Measurements from ENCODE around the gene SLC35E1. TPM values are rescaled to one million over a fixed set of nuclear protein-coding genes. Genes with fewer than 3 reads are reported as not detected.

SLC35E1 gene
- total RNA-seq, 1 donor from 2014 or later: 24.7 TPM

DNA sequence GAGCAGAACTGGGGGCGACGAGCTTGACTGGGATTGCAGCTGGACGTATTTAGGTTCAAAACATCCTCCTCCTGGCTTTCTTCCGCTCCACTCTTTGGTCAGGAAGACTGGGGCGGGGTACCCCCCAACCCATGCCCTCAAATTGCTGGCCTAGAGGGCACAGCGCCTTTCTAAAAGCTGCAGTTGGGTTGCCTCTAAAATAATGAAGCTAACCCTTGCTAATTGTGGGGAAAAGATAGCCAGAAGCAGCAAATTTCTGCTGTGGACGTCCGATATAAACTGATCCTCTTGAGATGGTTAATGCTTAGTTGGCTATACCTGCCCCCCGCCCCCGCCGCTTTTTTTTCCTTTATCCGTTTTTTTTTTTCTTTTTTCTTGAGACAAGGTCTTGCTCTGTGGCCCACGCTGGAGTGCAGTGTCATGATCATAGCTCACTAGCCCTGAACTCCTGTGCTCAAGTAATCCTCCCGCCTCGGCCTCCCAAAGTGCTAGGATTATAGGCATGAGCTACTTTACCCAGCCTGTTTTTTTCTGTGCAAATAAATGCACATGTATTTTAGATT is 29.2 kb downstream of the SLC35E1 start:
- DNase-seq (ENCODE audit: low read depth): peak; percentile 10
- TF ChIP-seq CTCF (IDR thresholded peaks at IDR 0.05; ENCODE audit: insufficient read depth, low read length, severe bottlenecking): no peak
- peak overlapping the region; percentile 81 for H3K4me3 ChIP-seq (ENCODE audit: low read depth, low read length)

GRCh38 chr19:16542045-16542909 is 29.9 kb downstream of the SLC35E1 start, which contains the start of gene CHERP:
Gene CHERP, minus strand, starts transcription at chr19:16542437. Its CDS starts 59 bp downstream, at chr19:16542378.
- no peak for FAIRE-seq
- H3K4me3 ChIP-seq (ENCODE audit: low read depth, low read length): peak within 1 kb of the TSS; percentile 81
- DNase-seq (ENCODE audit: low read depth): peak; percentile 79
- TF ChIP-seq CTCF (IDR thresholded peaks at IDR 0.05; ENCODE audit: insufficient read depth, low read length, severe bottlenecking): no peak
- H3K36me3 ChIP-seq (ENCODE audit: control insufficient read depth, insufficient read depth, low read length): peaks cover 8% of the 10 kb centered on the region
- H3K27me3 ChIP-seq (ENCODE audit: control insufficient read depth, insufficient read depth, low read length): no peaks in the 10 kb centered on the region

More for the DNA sequence above, 29.2 kb downstream of the SLC35E1 start:
- FAIRE-seq: no peak
- Histone ChIP-seq H3K27me3 (ENCODE audit: control insufficient read depth, insufficient read depth, low read length) (no peaks in the 10 kb centered on the region), H3K36me3 (ENCODE audit: control insufficient read depth, insufficient read depth, low read length) (peaks cover 6% of the 10 kb centered on the region)

GRCh38 chr19:16541526-16542044 is 30.6 kb downstream of the SLC35E1 start:
- Histone ChIP-seq H3K27me3 (ENCODE audit: control insufficient read depth, insufficient read depth, low read length) (no peaks in the 10 kb centered on the region), H3K36me3 (ENCODE audit: control insufficient read depth, insufficient read depth, low read length) (peaks cover 9% of the 10 kb centered on the region), H3K4me3 (ENCODE audit: low read depth, low read length) (peak overlapping the region; percentile 81)
- no peak for FAIRE-seq
- TF ChIP-seq CTCF (IDR thresholded peaks at IDR 0.05; ENCODE audit: insufficient read depth, low read length, severe bottlenecking): no peak
- peak; percentile 8 for DNase-seq (ENCODE audit: low read depth)

DNA sequence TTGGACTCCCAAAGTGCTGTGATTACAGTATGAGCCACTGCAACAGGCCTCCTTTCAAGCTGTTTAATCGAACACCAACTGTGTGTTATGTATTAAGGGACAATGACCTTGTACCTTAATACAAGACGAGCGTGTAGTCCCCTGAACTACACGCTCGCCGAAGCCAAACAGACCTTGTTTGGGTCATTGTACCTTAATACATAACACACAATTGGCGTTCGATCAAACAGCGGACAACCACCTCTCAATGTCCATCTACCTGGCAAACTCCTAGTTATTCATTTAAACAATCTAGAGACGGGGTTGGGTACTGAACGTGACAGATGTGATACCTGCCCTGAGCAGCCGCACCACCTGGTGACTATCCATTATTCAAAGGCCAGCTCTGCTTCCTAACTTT is 31.3 kb downstream of the SLC35E1 start:
- TF ChIP-seq CTCF (IDR thresholded peaks at IDR 0.05; ENCODE audit: insufficient read depth, low read length, severe bottlenecking): no peak
- no peak for DNase-seq (ENCODE audit: low read depth)
- Histone ChIP-seq H3K27me3 (ENCODE audit: control insufficient read depth, insufficient read depth, low read length) (no peaks in the 10 kb centered on the region), H3K36me3 (ENCODE audit: control insufficient read depth, insufficient read depth, low read length) (peaks cover 11% of the 10 kb centered on the region), H3K4me3 (ENCODE audit: low read depth, low read length) (peak overlapping the region; percentile 81)
- no peak for FAIRE-seq

GRCh38 chr19:16537111-16537510 is 35.1 kb downstream of the SLC35E1 start:
- no peaks in the 10 kb centered on the region for H3K27me3 ChIP-seq (ENCODE audit: control insufficient read depth, insufficient read depth, low read length)
- FAIRE-seq (no peak), DNase-seq (ENCODE audit: low read depth) (no peak)
- H3K4me3 ChIP-seq (ENCODE audit: low read depth, low read length): no peak overlapping the region
- H3K36me3 ChIP-seq (ENCODE audit: control insufficient read depth, insufficient read depth, low read length): peaks cover 28% of the 10 kb centered on the region
- no peak for TF ChIP-seq CTCF (IDR thresholded peaks at IDR 0.05; ENCODE audit: insufficient read depth, low read length, severe bottlenecking)

Measured in bronchial epithelial cell (primary cell).